Left ventricle myocardium superior (tissue), 1 donor: Measurements from ENCODE around the gene KCND2. TPM values are rescaled to one million over a fixed set of nuclear protein-coding genes. Genes with fewer than 3 reads are reported as not detected.

Source experiments
- ATAC-seq: fragments of 200-7000 bp; cut with Tn5 transposase; one replicate; pipeline ENCODE4 v1.9.1; 2020; ENCODE audit warnings: mild to moderate bottlenecking, moderate library complexity
- DNase-seq: peaks from one replicate; pipeline ENCODE4 v3.0.0-alpha.2; 2020
- intact Hi-C: fragments of 100-400 bp; cut with micrococcal nuclease; formaldehyde crosslinking; loops from one replicate; pipeline ENCODE4 v1.11.0; 2022
- total RNA-seq: library from RNA; stranded (reverse); fragmentation: NEBNext Ultra II Directional; extraction: Animal tissue kit (Norgen Biotek cat#: 25700); gene quantifications from one replicate; pipeline ENCODE4 v1.2.1, GENCODE V29; 2021
- donor health status: DM: no; HTN: yes; CAD: no; lungs with severe emphysema.

KCND2 gene
- total RNA-seq, 1 donor from 2014 or later, result 0.07 TPM

DNA sequence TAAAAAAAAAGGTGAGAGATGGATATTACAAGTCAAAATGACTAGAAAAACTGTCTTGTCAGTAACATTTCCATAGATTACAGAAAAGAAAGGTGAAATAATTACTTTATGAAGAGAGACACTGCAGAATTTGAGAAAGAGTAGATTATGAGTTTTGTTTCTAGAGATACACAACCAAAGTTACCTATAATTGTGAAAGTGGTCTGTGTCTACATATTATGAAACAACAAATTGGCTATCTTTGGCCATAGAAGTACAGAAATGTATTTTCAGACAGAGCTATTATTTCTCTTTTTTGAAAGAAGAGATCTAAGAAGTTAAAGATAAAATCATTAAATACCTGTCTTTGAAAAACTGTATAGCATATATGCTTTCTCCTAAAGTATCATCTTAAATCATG, 30.1 kb downstream of the KCND2 start:
- DNase-seq (no peak), ATAC-seq (no peak)
- intact Hi-C loops, result no loop called here

DNA sequence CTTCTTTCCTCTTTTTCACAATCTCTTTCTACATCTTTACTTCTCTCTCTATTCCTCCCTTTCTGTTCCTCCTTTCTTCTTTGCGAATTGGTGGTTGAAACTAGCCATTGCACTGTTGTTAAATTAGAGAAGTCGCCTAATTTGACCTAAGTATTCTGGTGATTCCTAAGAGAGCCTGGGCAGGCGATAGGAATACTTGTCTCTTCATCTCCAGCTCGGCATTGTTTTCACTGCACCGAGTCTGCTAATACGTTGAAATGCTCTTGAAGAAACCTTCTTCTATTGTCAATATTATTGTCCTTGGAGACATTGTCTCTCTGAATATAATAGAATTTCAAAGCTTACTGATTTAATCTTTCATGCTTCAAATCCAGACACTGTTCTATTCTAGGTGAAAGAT, 31.7 kb downstream of the KCND2 start:
- ATAC-seq, result no peak
- DNase-seq, result no peak

DNA sequence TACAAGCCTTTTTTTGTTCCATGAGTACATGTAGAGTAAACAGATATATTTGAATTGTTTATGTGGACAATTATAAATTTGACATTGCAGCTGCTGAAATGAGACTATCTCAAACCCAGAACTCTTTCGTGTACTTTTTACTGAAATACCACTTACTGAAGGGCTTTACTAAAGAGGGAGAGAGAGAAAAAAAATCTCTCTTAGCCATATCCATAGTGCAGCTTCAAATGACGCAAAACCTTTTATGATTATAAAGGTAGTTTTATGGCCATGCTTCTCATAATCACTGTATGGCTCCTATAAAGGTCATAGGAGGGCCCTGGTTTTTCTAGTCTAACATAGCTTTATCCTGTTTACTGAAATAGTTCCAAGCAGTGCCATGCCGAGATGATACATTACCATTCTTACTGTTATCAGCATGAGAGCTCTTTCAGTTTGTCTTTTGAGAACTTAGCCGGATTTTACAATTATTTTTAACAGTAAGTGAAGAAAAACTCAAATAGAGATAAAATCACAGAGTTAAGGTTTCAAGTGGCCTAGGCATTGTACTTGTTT, 35.1 kb downstream of the KCND2 start:
- DNase-seq, result no peak
- intact Hi-C loops, result no loop called here
- no peak for ATAC-seq

More for the DNA sequence above, 31.7 kb downstream of the KCND2 start:
- intact Hi-C loops, result no loop called here

DNA sequence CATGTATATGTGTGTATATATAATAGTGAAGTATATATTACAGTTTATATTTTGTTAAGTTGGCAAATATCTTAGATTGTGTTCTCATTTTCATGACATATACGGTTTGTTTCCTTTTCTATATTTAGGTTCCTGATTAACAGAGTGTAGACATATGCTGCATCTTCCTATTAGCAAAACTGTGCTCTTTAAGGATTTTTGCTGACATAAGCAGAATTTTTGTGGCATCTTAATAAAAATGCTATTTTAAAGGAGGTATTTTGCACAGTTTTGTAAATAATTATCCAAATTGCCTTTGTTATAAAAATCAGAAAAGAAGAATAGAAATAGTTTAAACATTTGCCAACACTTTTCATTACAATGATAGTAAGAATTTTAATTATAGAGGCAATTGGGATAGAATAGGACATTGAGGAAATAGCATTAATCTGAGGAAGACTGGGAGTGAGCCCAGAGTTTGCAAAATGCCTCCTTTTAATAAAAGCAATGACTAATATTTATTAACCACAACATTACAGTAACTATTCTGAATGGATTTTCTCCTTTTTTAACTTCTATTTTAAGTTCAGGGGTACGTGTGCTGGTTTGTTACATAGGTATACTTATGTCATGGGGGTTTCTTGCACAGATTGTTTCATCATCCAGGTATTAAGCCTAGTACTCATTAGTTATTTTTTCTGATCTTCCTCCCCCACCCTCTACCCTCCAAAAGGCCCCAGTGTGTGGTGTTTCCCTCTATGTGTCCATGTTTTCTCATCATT, 38.2 kb downstream of the KCND2 start:
- DNase-seq (no peak), ATAC-seq (no peak)
- intact Hi-C loops, result no loop called here

DNA sequence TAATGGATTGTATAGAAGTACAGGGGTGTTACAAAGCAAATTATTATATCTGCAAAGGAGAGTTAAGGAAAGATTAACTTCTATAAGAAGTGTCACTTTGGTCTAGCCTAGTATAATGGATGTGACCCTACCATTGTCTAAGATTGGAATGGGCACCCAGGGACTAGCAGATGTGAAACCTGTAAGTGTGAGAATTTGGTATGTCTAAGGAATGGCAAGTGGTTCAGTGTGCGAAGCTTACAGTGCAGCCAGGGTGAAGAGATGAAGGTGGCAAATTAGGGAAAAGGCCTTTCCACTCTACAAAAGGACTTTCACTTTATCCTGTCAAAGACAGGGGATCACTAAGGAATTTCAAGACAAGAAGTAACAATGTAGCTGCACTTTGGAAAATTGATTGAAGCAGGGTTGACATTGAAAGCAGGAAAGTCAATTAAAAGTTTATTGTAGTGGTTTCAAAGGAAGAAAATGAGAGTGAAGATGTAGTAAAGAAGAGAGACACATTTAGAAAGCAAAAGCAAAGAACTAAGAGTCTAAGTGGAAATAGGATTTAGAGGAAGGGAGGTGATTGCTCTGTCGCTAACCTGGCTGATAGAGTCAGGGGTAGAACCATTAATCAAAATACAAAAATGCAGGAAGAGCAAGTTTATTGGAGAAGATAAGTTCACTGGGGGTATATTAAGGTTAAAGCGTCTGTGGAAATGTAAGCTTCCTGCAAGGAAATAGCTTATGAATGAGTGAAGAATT, 47.4 kb downstream of the KCND2 start:
- ATAC-seq (no peak), DNase-seq (no peak)
- intact Hi-C loops, result no loop called here

DNA sequence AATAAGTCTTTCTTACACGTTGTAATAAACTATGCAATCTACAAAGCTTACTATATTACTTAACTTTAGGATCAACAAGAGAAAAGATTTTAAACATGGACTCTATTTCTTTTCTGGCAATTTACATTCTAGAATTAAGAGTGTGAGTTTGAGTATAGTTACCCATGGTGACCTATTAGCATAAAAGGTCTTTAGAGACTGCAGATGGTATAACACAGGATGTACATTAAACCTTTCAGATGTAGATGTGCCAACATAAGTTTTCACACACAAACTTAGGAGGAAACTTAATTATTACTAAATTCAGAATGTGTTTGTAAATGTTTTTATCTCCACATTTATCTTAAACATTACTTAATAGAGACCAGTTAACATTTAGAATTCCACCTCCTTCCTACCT, 54.1 kb downstream of the KCND2 start:
- ATAC-seq (no peak), DNase-seq (no peak)
- intact Hi-C loops, result no loop called here

DNA sequence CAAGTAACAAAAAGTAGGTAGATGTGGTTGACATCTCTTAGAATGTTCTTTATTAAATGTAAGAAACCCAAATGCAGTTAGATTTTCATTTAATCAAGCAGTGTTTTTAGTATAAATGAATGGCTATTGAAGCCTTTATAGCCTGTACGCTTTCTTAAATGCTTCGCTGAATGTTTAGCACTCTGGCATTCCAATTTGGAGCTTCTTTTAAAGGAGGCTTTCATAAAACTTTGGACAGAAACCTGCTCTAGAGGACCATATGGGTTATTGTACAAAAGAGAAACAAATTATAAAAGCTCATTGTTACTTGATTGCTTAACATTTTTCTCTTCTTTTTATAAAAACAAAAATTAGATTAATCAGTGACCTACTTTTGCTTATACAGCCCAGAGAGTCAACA, 59.5 kb downstream of the KCND2 start:
- no peak for DNase-seq
- intact Hi-C loops, result no loop called here
- ATAC-seq, result no peak

DNA sequence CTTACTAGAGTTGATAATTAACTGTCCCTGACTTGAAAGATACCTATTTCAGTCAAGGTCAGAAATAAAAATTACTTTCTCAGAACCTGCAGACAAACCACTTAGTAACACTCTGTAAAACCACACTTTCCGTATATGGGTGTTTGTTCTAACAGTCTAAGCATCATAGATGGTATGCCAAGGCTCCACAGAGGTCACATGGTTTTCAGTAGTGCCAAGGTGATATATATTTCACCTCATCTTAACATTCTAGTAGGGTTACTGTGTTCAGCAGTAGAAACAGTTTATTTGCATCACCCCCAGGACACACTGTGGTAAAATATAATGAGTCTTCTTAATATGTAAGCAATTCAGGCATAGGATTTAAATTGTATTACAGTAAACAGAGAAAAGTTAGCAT, 61.5 kb downstream of the KCND2 start:
- ATAC-seq, result no peak
- no peak for DNase-seq
- intact Hi-C loops, result no loop called here

DNA sequence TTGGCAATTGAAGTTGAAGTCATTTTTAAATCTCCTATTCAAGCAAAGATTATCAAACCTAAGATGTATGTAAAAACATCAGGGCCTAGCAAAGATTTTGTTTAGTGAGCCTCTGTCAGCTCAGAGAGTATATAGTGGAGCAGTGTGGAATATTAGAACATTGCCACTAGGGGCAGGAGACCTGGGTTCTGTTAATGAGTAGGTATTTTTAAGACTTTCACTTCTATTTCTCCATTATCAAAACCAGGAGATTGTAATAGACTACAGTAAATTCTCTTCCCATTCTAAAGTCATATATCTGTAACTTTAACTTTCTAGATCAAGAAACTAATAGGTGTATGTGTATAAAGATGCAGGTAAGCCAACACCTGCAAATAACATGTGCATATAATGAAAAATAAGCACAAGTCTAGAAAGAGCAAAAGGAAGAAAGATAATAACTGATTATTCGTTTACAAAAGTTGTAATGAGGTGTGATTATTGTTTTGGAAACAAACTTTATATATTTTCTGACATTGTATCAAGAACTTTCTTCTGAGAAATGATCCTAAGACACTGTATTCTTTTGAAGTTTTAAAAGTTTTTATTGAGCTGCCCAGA, 64.4 kb downstream of the KCND2 start:
- intact Hi-C loops, result no loop called here
- DNase-seq, result no peak
- ATAC-seq, result no peak

DNA sequence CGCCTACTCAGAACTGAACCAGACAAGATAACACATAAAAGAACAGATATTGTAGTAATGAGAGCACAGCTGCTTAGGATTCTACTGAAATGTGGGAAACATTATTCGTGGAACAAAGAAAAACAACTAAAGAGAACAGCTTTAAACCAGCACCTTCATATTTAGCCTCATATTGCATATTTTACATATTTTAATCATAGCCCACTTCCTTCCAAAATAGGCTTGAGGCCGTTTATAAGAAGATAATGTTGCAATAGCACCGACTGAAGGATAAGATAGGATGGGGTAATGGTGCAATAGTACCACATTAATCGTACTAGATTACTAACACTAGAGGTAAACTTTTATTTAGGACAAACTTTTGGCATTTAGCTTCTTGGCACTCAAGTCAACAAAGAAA, 71.3 kb downstream of the KCND2 start:
- DNase-seq (no peak), ATAC-seq (no peak)
- intact Hi-C loops, result no loop called here

DNA sequence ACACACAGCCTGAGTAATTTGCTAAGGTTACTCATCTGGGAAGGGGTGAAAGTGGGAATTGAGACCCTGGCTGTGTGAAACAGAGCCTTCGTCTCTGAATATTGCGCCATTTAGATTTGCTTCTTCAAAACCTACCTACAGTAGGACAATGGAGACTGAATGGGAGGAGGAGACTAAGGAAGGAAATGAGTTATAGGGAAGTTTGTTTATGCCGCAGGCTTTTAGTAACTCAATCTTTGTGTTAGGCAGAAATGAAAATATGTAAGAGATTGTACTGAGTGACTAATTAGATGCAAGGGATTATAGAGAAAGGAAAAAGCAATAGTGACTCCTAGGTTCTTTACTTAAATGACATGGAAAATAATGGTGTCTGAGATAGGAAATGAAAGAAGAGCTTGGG, 80.2 kb downstream of the KCND2 start:
- ATAC-seq (no peak), DNase-seq (no peak)
- intact Hi-C loops, result no loop called here

DNA sequence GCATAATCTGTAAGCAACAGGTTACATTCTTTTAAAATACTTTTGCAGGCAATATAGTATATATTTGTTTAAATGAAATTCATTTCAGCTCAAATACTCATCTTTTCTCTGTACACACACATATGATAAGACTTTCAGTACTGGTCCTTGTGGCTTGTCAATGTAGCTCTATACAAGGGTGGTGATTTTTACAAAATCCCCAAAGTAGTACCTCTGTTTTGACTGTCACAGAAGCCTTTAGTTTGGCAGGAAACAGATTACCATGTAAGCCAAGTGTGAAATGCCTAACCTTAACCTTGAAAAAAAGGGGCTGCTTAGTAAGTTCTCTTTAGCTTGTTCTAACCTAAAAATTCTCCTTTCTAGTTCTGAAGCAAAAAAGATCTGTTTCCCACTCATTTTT, 87.9 kb downstream of the KCND2 start:
- ATAC-seq, result no peak
- no peak for DNase-seq
- intact Hi-C loops, result no loop called here

DNA sequence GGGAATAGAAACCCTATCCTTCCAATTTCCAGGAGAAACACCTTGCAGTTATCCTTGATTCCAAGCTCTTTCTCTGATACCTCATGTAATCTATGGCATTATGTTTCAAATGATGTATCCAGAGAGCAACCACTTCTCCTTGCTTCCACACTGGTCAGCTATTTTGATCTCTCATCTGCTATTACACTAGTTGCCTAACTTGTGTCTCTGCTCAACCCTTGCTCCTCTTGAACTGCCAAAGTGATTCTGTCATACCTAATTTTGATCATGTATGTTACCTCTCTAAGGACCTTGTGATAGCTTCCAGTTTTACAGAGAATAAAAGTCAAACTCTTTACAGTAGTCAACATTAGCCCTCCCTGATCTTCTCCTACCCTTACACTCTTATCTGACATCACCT, 90.4 kb downstream of the KCND2 start:
- intact Hi-C loops, result no loop called here
- DNase-seq, result no peak
- ATAC-seq, result peak; percentile 68

DNA sequence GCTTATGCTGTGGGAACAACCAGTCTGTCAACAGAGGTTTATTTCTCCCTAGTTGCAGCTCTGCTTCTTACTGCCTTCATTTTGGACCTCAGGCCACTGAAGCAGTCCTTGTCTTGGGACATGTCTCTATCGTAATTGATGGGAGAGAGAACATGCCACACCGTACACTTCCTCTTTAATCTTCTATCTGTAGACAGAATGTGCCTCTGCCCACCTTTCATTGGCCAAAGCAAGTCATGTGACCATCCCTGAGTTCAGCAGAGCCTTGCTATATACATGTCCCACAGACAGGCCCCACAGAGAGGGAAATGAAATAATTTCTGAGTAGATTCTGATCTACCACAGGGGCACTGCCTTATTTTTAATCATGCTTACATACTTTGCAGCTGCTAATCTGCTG, 98.0 kb downstream of the KCND2 start:
- intact Hi-C loops, result no loop called here
- ATAC-seq (no peak), DNase-seq (no peak)

DNA sequence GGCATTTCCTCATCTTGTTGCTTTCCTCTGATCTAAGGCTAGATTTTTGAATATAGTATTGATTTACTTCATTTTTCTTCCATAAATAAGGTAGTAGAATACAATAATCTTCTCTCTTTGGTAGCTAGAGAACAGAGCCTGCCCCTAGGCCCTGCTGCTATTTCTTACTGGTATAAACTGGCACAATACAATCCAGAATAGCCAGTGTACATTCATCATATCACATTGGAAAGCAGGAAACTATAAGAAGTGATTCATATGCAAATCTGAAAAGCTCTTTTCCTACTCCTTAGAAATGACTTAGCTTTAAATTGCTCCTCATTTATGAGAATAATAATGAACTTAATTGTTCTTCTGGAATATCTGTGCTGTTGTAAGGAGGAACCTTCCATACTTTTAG, 100.2 kb downstream of the KCND2 start:
- ATAC-seq (no peak), DNase-seq (no peak)

DNA sequence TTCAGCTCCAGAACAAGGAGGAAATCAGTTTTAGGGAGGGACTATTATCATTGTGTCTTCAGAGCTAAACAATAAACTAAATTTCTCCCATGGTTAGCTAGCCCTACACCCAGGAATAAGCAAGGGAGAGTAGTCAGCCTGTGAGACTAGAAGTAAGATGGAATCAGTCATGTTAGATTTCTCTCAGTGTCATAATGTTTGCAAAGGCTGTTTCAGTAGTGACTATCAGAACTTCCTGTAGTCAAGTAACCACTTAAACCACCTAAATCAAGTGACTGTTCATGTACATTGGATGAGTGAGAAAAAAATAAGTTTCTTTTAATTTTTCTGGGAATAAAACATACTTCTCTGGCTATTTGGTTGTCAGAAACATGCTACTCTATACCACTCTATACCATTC, 121.6 kb downstream of the KCND2 start:
- intact Hi-C loops, result no loop called here
- ATAC-seq (no peak), DNase-seq (no peak)

More for the DNA sequence above, 100.2 kb downstream of the KCND2 start:
- intact Hi-C loops, result no loop called here

DNA sequence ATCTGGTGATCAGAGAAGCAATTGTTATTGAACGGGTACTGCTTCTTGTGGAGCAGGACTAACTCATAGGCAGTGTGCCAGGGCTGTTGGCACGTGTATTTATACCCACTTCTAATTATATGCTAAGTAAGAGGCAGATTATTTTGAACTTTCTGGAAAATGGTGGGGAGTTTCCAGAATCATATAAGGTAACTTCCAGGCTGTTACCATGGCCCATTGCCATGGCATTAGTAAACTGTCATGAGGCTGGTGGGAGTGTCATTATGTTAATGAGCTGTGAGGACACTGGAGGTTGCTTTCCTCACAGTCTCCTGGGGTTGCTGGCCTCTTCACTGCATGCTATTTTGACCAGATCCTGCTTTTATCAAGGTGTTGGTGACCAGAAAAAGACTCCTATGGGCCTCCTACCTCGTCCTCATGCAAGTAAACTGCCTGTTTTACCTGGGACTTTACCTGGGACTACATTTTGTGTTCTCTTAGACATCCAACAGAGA, 122.6 kb downstream of the KCND2 start:
- intact Hi-C loops, result no loop called here
- no peak for ATAC-seq
- DNase-seq, result no peak

DNA sequence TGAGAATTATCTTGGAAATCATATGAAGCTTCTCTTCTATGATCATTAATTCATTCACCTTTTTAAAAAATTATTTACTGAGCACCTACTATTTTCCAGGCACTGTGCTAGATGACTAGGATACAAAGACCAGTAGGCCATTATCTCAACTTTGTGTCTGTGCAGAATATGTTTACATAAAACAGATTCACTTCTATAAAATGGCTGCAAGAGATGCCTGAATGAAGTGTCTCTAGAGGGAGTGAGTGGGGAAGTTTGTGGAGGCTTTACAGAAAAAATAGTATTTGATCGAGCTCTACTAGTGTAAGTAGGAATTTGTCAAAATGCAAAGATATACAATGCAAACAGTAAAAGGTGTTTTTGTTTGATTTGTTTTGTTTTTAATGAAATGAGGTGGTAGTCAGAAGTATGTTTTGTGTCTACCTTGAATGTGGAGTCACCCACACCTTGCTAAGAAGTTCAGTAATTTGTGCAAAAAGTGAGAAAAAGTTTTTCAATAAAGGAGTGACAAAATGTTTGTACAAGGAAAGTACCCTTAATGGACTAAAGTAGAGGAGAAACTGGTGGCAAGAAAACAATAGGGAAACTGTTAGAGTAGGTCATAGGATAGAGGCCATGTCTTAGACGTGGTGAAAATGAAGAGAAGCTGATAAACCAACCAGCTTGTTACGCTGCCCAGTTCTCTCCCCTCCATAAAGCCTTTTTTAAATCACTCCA, 125.5 kb downstream of the KCND2 start:
- ATAC-seq, result no peak
- no peak for DNase-seq
- intact Hi-C loops, result no loop called here

DNA sequence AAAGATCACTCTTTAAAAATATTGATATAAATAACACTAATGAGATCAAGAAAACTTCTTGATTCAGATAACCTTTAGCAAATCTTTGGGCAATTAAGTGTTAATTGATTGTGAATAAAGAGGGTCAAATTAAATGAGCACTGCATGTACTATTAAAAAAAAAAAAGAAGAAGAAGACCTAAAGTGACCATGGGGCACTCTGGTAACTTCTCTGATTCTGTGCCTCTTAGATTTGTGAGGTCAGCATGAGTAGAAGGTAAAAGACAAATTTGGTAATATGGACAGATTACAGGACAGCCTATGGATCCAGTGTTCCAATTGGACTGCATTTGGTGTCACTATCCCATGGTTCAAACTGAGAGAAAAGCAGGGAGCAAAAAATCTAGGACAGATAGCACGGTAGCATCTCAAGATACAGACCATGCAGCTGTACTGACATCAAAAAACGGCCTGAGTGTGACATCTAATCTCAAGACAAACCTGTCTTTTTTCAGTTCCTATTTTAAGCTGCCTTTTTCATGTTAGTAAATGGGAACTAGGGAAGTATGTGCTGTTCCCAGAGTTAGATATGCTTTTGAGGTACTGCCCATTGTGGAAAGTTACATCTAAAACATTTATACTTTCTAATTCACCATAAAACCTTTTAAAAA, 128.0 kb downstream of the KCND2 start:
- no peak for DNase-seq
- intact Hi-C loops, result no loop called here
- ATAC-seq, result no peak
